Gastrocnemius medialis (tissue), 4 donors: Measurements from ENCODE around the gene KCTD10. TPM values are rescaled to one million over a fixed set of nuclear protein-coding genes. Genes with fewer than 3 reads are reported as not detected.

Experiments
- ATAC-seq, 2 donors: fragments of 150-250 bp; one replicate each; pipeline ENCODE4 v1.9.1; 2016
- DNase-seq, 2 donors: peaks; one replicate each; pipeline ENCODE4 v3.0.0-alpha.2; 2019
- H3K27ac ChIP-seq, 4 donors: fragments of 200-600 bp; sonication (generic); 1 replicate in 1 of 4; 2 replicates in 3 of 4; pipeline ENCODE4 v1.5.1; 2016 to 2018; ENCODE audit warnings: mild to moderate bottlenecking in 2 of 4, moderate library complexity in 1 of 4
- H3K27me3 ChIP-seq, 3 donors: fragments of 200-600 bp; sonication (generic) in 2 of 3; 1 replicate in 1 of 3; 2 replicates in 2 of 3; pipeline versions ENCODE4 v1.5.1 to v1.6.0; 2016 to 2019; ENCODE audit warnings: mild to moderate bottlenecking in 1 of 3, moderate library complexity in 1 of 3
- H3K36me3 ChIP-seq, 2 donors: fragments of 200-600 bp; sonication (generic) in 1 of 2; one replicate each; pipeline ENCODE4 v1.5.1; 2017 to 2018
- H3K4me1 ChIP-seq, 2 donors: fragments of 200-600 bp; sonication (generic) in 1 of 2; one replicate each; pipeline ENCODE4 v1.5.1; 2016 to 2017; ENCODE audit warnings: mild to moderate bottlenecking in 2 of 2
- H3K4me3 ChIP-seq, 4 donors: fragments of 200-600 bp; sonication (generic) in 3 of 4; 1 replicate in 1 of 4; 2 replicates in 3 of 4; pipeline ENCODE4 v1.5.1; 2016 to 2019; ENCODE audit warnings: mild to moderate bottlenecking in 2 of 4
- H3K9me3 ChIP-seq, 3 donors: fragments of 200-600 bp; sonication (generic) in 2 of 3; 1 replicate in 1 of 3; 2 replicates in 2 of 3; pipeline ENCODE4 v1.5.1; 2016 to 2019
- CTCF ChIP-seq, 5 experiments: fragments of 450-650 bp in 3 of 5; fragments of 200-600 bp in 2 of 5; sonication (generic) in 2 of 5; IDR thresholded peaks in 4 of 5; conservative IDR thresholded peaks in 1 of 5; 1 replicate in 4 of 5; 2 replicates in 1 of 5; pipeline ENCODE4 v1.5.1; 2016 to 2019; ENCODE audit warnings: antibody characterized with exemption in 5 of 5, mild to moderate bottlenecking in 3 of 5, moderate library complexity in 3 of 5
- POLR2A ChIP-seq, 2 donors: fragments of 450-650 bp; IDR thresholded peaks; one replicate each; pipeline ENCODE4 v1.6.1; 2017; ENCODE audit warnings: antibody characterized with exemption in 2 of 2, mild to moderate bottlenecking in 2 of 2, moderate library complexity in 2 of 2
- in situ Hi-C, 4 donors: fragments of 200-750 bp; cut with MboI; loops; one replicate each; pipeline versions ENCODE4 v1.15.0 to v1.8.0; 2017; ENCODE audit warnings: low sequenced_read_pairs in 4 of 4
- intact Hi-C: fragments of 100-400 bp; cut with DNase I; formaldehyde crosslinking; loops from one replicate; pipeline ENCODE4 v1.15.1; 2023; ENCODE audit warnings: low total_unique reads
- total RNA-seq, 4 donors: library from RNA; depleted of rRNA; stranded (reverse); fragments of >200 nt; gene quantifications; one replicate each; pipeline versions ENCODE4 v1.1.0 to v1.2.3, GENCODE V29; 2016

KCTD10 gene
- total RNA-seq, 4 donors from 2014 or later, result 7.5 to 14.8 (median 10.6) TPM

- DNase-seq (no peak), ATAC-seq (no peak)
- Histone ChIP-seq H3K4me1 (no peaks in the 10 kb centered on the region), H3K27me3 (no peaks in the 10 kb centered on the region), H3K9me3 (no peaks in the 10 kb centered on the region), H3K4me3 (no peak overlapping the region), H3K27ac (no peak overlapping the region), H3K36me3 (peaks cover 0 to 38% of the 10 kb centered on the region in 2 donors)
- TF ChIP-seq POLR2A (IDR thresholded peaks at IDR 0.05), result no peak
- TF ChIP-seq CTCF (IDR thresholded peaks at IDR 0.05 in 4 of 5, conservative IDR thresholded peaks at IDR 0.05 in 1 of 5), result no peak
- intact Hi-C loops (no loop called here), in situ Hi-C loops (no loop called here)
Measured at GRCh38 chr12:109448707-109449390, 28.3 kb downstream of the KCTD10 start.

GRCh38 chr12:109448272-109448671 lies 28.8 kb downstream of the KCTD10 start:
- Histone ChIP-seq H3K36me3 (peaks cover 0 to 32% of the 10 kb centered on the region in 2 donors), H3K9me3 (no peaks in the 10 kb centered on the region), H3K27ac (no peak overlapping the region), H3K4me3 (no peak overlapping the region), H3K27me3 (no peaks in the 10 kb centered on the region), H3K4me1 (no peaks in the 10 kb centered on the region)
- no peak for DNase-seq
- in situ Hi-C loops (no loop called here), intact Hi-C loops (no loop called here)
- ATAC-seq, result no peak
- TF ChIP-seq CTCF (IDR thresholded peaks at IDR 0.05 in 4 of 5, conservative IDR thresholded peaks at IDR 0.05 in 1 of 5) (no peak), POLR2A (IDR thresholded peaks at IDR 0.05) (no peak)

GRCh38 chr12:109447482-109447881 lies 29.6 kb downstream of the KCTD10 start:
- TF ChIP-seq POLR2A (IDR thresholded peaks at IDR 0.05) (no peak), CTCF (IDR thresholded peaks at IDR 0.05 in 4 of 5, conservative IDR thresholded peaks at IDR 0.05 in 1 of 5) (no peak)
- no peak for DNase-seq
- in situ Hi-C loops, result no loop called here
- no peak overlapping the region for H3K27ac ChIP-seq
- H3K4me1 ChIP-seq, result no peaks in the 10 kb centered on the region
- no peak for ATAC-seq
- no peaks in the 10 kb centered on the region for H3K9me3 ChIP-seq
- peaks cover 0 to 24% of the 10 kb centered on the region in 2 donors for H3K36me3 ChIP-seq
- intact Hi-C loops, result no loop called here
- H3K4me3 ChIP-seq, result no peak overlapping the region
- H3K27me3 ChIP-seq, result no peaks in the 10 kb centered on the region

GRCh38 chr12:109446869-109447268 lies 30.2 kb downstream of the KCTD10 start:
- no peaks in the 10 kb centered on the region for H3K27me3 ChIP-seq
- no peaks in the 10 kb centered on the region for H3K4me1 ChIP-seq
- in situ Hi-C loops (no loop called here), intact Hi-C loops (no loop called here)
- no peak for ATAC-seq
- no peak overlapping the region for H3K27ac ChIP-seq
- H3K4me3 ChIP-seq, result no peak overlapping the region
- TF ChIP-seq CTCF (IDR thresholded peaks at IDR 0.05 in 4 of 5, conservative IDR thresholded peaks at IDR 0.05 in 1 of 5) (no peak), POLR2A (IDR thresholded peaks at IDR 0.05) (no peak)
- DNase-seq, result no peak
- no peaks in the 10 kb centered on the region for H3K9me3 ChIP-seq
- H3K36me3 ChIP-seq, result peaks cover 0 to 18% of the 10 kb centered on the region in 2 donors

- peaks cover 0 to 5% of the 10 kb centered on the region in 2 donors for H3K36me3 ChIP-seq
- intact Hi-C loops, result no loop called here
Measured at GRCh38 chr12:109445191-109445609, 31.9 kb downstream of the KCTD10 start.

More at GRCh38 chr12:109445191-109445609, 31.9 kb downstream of the KCTD10 start:
- DNase-seq (no peak), ATAC-seq (no peak)
- no peaks in the 10 kb centered on the region for H3K9me3 ChIP-seq
- no peaks in the 10 kb centered on the region for H3K4me1 ChIP-seq
- H3K27me3 ChIP-seq, result no peaks in the 10 kb centered on the region
- in situ Hi-C loops, result no loop called here
- no peak for TF ChIP-seq CTCF (IDR thresholded peaks at IDR 0.05 in 4 of 5, conservative IDR thresholded peaks at IDR 0.05 in 1 of 5)
- no peak for TF ChIP-seq POLR2A (IDR thresholded peaks at IDR 0.05)
- no peak overlapping the region for H3K4me3 ChIP-seq
- H3K27ac ChIP-seq, result no peak overlapping the region
